ENCODE results near the gene RPRM. TPM values are rescaled to one million over a fixed set of nuclear protein-coding genes. Genes with fewer than 3 reads are reported as not detected.

The RPRM gene
- total and polyA plus RNA-seq, 11 donors = 2.3 TPM; not detected in 10

DNA sequence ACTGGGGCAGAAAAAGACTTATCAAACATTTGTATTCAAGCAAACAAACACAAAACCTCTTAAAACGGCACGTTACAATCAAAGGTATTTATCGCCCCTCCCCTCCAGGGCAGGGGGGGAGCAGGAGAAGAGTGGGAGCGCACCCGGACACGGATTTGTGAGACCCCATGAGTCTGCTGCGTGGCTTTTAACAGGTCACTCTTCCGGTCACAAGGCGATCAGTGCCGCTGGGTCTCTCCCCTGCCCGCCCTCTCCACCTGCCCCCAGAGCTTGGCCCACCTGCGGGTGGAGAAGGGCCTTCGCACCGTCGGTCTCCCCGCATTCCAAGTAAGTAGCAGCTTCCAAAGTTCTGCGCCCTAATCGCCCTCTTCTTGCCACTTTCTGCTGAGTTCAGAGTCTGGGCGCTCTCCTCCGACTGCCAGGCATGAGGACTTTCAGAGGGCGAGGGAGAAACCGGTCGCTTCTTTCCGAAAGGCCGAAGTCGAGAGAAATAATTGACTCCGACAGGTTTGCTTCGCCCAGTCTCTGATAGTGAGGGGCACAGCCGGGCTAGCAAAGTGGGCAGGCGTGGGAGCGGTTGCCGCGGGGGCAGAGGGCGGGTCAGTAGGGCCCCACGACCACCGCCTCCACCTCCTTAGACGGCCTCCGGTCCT is 800 bp downstream of the RPRM start:
- 1 to 5% (median 2%) methylated on average over 23 to 38 of the region's 38 CpGs for WGBS, 4 donors
- H3K4me3 ChIP-seq = peak overlapping the region in 10 of 12 donors; percentile 25 to 57 (median 48)
- H3K4me1 ChIP-seq = peaks cover 0 to 26% (median 22%) of the 10 kb centered on the region in 12 donors
- TF ChIP-seq POLR2A (IDR thresholded peaks at IDR 0.05) = no peak
- TF ChIP-seq, protein P1, sequence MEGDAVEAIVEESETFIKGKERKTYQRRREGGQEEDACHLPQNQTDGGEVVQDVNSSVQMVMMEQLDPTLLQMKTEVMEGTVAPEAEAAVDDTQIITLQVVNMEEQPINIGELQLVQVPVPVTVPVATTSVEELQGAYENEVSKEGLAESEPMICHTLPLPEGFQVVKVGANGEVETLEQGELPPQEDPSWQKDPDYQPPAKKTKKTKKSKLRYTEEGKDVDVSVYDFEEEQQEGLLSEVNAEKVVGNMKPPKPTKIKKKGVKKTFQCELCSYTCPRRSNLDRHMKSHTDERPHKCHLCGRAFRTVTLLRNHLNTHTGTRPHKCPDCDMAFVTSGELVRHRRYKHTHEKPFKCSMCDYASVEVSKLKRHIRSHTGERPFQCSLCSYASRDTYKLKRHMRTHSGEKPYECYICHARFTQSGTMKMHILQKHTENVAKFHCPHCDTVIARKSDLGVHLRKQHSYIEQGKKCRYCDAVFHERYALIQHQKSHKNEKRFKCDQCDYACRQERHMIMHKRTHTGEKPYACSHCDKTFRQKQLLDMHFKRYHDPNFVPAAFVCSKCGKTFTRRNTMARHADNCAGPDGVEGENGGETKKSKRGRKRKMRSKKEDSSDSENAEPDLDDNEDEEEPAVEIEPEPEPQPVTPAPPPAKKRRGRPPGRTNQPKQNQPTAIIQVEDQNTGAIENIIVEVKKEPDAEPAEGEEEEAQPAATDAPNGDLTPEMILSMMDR (IDR thresholded peaks at IDR 0.05) = no peak
- peak overlapping the region in 1 of 12 donors; percentile 80 for H3K27ac ChIP-seq
- H3K9me3 ChIP-seq = no peaks in the 10 kb centered on the region
- intact Hi-C loops (cut with DNase I) = loop anchor here in 1 of 10 donors (5.0 kb wide), 1 partner anchor 615 kb away; no protein-coding TSS in a partner anchor
- DNase-seq = no peak
- no peak for ATAC-seq
- H3K27me3 ChIP-seq = peaks cover 7 to 87% (median 46%) of the 10 kb centered on the region in 9 donors
- no peaks in the 10 kb centered on the region for H3K36me3 ChIP-seq

DNA sequence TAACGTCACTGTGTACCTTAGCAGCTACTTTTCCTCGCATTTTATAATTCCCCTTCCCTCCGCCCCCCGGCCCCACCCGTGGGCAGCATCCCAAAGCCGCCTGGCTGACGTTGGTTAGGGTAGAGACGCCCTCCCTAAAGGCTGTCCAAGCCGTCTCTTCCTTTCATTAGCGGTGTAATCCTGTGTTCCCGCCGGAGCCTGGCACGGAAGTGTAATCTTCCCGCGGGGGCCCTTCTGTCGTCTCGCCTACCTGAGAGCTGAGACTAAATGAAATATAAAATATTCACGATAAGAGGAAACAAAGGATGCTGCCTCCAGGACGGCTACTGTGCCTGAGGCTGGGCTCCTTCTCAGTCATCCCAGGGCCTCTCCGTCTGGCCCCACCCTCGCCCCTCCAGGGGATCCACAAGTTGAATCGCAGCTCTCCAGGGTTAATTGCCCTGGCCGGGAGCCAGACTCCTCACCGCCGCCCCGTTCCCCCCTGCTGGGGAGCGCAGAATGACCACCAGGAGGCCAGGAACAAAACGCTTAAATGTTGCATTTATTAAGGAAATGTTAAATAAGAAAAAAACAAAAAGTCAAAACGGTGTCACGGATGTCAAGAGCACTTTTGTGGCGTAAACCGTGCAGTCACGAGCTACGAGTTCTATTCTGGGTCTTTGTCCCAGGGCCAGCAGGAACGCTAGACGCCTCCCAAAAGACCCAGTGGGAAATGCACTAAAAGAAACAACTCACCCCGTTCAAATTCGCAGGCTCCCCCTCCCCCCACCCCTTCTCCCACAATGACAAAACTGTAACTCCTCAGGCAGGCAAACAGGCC is 1.5 kb downstream of the RPRM start:
- Histone ChIP-seq H3K4me1 (peaks cover 0 to 26% (median 22%) of the 10 kb centered on the region in 12 donors), H3K36me3 (no peaks in the 10 kb centered on the region), H3K4me3 (peak overlapping the region in 8 of 12 donors; percentile 11 to 56 (median 44)), H3K27ac (peak overlapping the region in 1 of 12 donors; percentile 80), H3K27me3 (peaks cover 7 to 83% (median 45%) of the 10 kb centered on the region in 9 donors), H3K9me3 (no peaks in the 10 kb centered on the region)
- peak in 1 of 4 donors; percentile 32 for ATAC-seq
- TF ChIP-seq POLR2A (IDR thresholded peaks at IDR 0.05) = no peak
- TF ChIP-seq, protein P1 (IDR thresholded peaks at IDR 0.05) = no peak
- WGBS, 4 donors = 1 to 2% (median 1%) methylated on average over 38 of the region's 38 CpGs
- intact Hi-C loops (cut with DNase I) = loop anchor here in 1 of 10 donors (5.0 kb wide), 1 partner anchor 615 kb away; no protein-coding TSS in a partner anchor
- peak in 1 of 5 donors; percentile 26 for DNase-seq

DNA sequence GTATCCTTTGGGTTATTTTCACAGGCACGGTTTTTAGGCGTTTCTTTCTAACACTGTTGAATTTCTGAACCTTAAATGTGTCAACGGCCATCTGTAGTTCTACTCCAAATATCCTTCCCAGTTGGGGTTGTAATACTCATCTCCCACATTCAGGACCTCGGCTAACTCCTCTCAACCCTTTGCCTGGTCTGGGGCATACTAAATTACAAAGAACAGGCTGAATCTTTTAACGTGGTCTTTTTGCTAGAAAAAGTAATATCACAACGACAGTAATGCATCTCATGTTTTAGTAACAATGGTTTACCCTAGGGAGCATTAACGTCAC is 2.1 kb downstream of the RPRM start:
- DNase-seq (no peak), ATAC-seq (no peak)
- Histone ChIP-seq H3K4me3 (no peak overlapping the region), H3K36me3 (no peaks in the 10 kb centered on the region), H3K9me3 (no peaks in the 10 kb centered on the region), H3K4me1 (peaks cover 0 to 26% (median 22%) of the 10 kb centered on the region in 12 donors), H3K27ac (peak overlapping the region in 1 of 12 donors; percentile 80), H3K27me3 (peaks cover 11 to 77% (median 41%) of the 10 kb centered on the region in 9 donors)
- TF ChIP-seq POLR2A (IDR thresholded peaks at IDR 0.05) = no peak
- TF ChIP-seq, protein P1 (IDR thresholded peaks at IDR 0.05) = no peak
- WGBS, 4 donors = 7 to 14% (median 10%) methylated on average over 7 of the region's 7 CpGs
- intact Hi-C loops (cut with DNase I) = loop anchor here in 1 of 10 donors (5.0 kb wide), 1 partner anchor 614 kb away; no protein-coding TSS in a partner anchor
